OCI-LY1 (cell line): ENCODE data around the gene ENPP3.

Source experiments
- CTCF ChIP-seq: fragments of 200-600 bp; sonication (generic), shearing (Covaris generic); IDR thresholded peaks from 2 replicates; pipeline ENCODE4 v1.5.1; 2017; ENCODE audit warnings: mild to moderate bottlenecking, antibody characterized with exemption, low read length, moderate library complexity, mixed read lengths
- EZH2 ChIP-seq: fragments of 200-600 bp; sonication (generic), shearing (Covaris generic); IDR thresholded peaks from 2 replicates; pipeline ENCODE4 v1.8.0; 2017; ENCODE audit warnings: borderline replicate concordance, mixed run types, mild to moderate bottlenecking, antibody characterized with exemption, low read length, moderate library complexity, mixed read lengths

- TF ChIP-seq EZH2 = no peak
- TF ChIP-seq CTCF = no peak
Observed at GRCh38 chr6:131641554-131641953, 4.5 kb downstream of the ENPP3 start.
